HG03095 (cell line): ENCODE measurements around the gene LARP4B.

Source experiments
- ATAC-seq: cut with Tn5 transposase; IDR thresholded peaks from one replicate; pipeline ENCODE4 v1.9.1; 2021; ENCODE audit warnings: moderate library complexity; ENCODE audit not compliant: unreplicated experiment

Gene LARP4B

DNA sequence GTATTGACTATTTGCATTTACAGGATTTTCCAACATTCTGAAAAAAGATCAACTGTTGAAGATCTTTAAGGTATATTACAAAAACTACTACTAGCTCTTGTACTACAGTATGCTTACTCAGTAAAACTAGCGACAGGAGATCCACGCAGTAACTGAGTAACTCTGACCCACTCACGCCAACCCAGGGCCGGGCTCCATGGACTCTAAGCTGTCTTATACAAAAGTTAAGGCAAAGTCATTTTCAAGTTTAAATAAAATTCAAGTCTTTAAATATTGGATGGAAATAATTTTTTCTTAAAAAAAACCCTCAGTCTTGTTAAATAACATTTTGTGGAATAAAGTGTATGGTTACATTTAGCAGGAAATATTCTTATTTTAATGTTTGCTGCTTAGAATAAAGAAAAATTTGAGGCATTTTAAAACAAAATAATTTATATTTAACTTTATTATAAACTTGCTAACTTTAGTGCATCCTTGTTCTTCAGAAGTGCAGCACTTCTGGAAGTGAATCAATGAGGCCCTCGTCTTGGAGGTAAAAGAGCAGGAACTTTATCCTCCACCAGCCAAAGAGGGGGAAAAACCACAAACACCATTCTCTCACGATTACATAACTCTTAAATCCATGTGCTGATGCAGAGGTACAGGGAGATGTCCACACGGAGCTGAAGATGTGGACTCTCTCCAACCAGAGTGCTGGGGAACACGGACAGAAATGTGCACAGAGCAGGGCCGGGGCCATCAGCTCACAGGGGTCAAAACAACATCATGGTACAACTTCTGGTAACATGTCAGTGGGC, 119.9 kb downstream of the LARP4B start:
- ATAC-seq: no peak

DNA sequence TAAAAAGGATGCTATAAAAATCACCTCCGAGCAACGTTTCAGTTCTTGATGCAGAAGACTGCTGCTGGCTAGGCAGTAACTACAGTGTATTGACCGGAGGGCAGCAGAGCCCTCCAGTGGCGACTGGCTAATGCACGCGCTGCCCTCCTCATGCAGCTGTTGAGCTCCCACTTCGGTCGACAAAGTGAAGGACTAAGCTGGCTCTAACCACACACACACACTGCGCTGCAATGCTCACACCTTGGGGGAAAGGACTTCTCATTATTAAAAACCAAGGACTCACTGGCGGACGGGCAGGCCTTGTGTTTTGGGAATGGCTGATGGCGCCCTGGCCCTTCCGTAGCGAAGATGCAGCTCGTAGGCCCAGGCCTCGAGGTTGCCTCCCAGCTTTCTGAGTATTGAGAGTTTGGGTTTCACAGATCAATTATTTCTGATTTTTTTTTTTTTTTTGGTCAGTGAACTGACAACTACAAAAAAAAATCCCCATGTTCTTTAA, 121.1 kb downstream of the LARP4B start:
- ATAC-seq: no peak

DNA sequence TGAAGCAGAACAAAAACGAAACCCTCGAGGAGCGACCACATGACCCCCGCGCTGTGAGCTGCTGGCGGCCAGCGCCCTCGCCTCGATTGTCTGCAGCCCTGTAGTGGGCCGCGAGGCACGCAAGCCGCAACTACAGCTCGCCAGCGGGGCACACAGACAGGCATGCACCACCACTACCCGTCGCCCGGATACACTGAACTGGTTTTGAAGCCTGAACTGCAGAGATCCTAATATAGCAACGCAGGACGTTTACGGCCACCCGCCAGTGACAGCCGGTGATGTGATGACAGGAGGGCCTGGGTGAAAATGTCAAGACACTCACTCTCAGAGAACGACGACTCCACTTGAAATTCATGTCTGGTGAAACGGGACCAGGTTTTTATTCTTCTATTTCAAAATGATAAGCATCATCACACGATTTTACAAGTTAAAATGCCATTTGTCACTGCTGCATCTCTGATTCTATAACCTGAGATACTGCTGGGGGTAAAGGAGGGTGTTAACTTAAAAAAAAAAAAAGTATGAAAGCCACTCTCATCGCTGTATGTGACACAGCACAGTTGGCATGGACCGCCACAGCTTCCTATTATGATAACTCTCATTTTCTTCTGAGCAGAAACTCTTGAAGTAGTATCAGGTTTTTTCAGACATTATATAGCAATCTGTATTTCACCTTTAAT, 121.7 kb downstream of the LARP4B start:
- ATAC-seq: no peak

DNA sequence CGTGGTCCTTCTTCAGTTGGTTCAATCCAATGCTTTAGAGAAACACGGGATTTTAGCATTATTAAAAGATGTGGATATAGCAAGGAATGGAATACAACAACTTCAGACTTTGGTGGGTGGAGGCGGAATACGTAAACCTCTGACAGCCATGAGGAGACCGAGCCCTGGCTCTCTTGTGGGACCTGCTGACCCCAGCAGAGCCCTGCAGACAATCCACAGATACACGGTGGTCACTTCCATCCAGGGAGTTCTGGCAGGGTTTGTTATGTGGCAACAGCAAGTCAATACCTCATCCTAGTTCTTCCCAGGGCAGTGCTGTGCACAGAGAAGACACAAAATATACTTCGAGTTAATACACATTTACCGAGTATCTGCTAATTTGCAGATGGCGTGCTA, 123.5 kb downstream of the LARP4B start:
- ATAC-seq: no peak

DNA sequence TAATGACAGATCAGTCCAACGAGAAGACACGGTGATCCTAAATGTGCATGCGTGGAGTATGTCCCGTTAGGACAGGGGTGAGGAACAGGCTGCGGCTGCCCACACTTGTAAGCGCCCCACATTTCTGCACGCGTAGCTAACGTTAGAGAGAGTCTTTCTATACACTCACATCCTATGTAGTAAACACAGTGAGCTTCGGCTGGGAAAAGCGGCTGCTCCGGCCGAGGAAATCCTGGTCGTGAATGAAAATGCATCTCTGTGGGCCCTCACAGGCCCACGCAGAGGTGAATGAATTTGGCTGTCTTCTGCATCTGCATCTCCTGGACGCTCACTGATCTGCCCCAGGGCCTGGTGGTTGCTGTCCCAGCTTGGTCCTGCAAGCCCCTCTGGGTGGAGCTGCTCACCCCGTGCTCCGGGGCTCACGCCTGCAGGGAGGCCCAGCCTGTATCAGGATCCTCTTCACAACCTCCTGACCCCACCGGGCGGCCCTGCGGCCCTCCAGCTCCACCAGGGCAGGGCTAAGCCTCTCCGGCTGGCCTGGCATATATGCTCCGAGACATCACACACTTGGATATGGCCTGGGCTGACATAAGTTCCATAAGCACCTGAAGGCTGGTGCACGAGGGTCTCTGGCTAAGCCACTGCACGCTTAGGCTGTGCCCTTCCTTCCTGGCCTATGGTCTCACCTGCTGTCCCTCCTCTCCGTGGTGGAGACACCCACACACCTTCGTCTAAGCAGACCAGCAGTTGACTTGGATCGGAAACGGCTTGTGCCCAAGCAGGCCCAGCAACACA, 124.1 kb downstream of the LARP4B start:
- ATAC-seq: no peak

DNA sequence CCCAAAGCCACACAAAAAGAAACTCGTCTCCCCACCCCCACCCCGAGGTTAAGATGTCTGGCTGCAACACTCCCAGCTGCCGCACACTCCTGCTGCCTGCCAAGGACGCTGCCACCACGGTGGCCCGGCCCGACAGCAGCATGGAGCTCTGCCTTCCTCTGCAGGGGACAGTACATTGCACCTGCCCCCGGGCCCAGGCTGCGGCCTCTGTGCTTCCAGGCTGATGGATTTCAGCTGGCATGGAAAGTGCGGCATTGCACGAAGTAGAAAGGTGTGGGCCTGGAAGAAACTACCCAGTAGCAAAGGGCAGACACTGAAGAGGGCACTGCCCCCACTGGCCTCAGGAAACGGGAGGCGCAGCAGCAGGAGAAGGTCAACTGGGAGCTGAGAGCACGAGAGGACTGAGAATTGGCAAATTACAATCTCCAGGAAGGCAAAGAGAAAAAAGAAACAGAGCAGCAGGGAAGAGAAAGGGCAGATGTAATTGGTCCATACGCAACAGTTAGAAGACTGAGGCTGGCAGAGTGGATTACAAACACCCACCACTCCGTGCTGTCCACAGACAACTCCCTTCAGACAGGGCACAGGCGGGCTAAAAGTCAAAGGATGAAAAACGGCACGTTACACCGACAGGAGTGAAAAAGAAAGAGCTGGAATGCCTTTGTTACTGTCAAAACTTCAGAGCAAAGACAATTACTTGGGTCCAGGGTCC, 124.9 kb downstream of the LARP4B start:
- ATAC-seq: no peak

DNA sequence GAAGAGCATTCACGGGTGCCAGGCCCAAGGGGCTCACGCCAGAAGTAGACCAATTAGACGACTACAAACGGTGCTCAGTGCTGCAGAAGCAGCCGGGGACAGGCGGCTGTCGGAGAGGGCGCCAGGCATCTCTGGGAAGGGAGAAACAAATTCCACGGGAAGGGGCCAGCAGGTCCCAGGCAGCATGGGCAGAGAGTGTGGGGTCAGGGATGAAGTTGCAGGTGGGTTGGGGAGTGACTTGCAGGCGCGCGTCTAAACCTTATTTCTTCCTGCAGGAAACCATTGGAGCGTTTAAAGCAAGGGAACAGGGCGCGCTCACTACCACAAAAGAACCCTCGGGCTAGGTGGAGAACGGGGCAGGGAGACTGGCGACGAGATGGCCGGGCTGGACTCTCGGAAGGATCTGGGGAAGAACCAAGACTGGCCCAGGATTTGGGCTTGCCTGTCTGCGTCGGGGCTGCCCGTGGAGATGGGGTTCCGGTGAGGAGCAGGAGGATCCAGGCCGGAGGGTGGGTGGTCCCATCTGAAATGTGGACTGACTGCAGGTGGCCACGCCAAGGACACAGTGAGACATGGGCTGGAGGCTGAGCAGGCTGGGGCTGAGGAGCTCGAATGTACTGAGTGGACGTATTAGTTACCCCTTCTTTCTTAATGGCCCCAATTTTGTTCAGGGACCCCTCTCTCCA, 125.7 kb downstream of the LARP4B start:
- ATAC-seq: no peak

DNA sequence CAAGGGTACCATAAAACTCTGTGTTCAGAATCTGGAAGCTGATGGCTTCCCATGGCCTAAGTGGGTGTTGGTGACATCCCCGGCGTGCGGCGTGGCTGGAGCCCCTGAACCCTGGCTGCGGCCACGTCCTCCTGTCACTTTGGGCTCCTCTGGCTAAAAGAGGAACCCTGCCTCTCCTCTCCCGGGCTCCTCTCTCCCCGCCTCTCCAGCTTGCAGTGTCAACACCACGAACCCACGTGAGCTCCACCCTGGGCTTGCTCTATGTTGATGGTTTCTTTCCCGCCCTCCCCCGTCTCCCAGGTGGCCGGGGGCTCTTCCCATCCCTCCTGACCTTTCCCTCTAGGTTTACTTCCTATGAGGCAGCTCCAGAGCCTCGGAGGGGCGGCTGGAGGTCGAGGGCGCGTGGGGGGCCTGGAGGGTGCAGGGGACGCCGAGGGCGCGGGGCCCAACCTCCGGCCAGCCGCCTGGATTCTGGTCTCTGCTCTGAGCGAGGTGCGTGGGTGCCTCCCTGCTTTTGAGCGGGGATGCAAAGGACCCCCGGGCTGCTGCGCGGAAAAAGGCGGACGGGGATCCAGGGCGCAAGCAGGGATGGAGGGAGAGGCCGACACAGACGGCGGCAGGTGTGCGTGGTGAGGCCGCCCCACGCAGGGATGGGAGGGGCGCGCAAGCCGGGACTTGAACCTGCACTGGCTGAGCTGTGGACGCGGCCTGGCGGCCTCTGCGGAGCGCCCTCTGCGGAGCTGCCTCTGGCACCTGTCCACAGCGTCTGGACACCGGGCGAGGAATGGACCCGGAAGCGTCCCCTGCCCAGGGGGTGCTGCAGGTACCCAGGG, 126.5 kb downstream of the LARP4B start:
- ATAC-seq: no peak

DNA sequence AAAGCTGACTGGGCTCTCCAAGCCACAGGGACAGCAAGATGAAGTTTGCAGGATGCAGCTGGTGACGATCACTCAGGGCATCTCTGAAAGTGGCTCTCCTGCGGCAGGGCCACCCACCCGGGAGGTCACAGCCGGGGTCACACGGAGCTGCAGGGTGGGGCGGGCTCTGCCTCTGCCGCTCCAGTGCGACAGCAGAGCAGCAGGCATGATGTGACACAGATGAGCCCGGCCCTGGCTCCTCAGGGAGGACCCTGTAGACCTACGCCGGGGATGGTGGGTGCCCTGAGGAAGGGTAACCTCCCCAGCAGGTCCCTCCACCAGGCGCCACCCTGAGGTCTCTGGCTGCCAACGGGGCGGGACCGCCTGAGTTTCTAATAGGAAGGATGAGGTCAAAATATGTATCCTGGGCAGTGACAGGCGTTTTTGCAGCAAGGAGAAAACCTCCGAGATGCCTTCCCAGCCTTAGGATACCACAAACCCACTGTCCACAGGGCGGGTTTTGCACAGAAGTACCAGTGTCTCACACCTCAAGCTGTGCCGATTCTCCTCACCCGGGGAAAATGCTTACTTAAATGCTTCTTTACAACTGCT, 127.2 kb downstream of the LARP4B start:
- ATAC-seq: no peak

DNA sequence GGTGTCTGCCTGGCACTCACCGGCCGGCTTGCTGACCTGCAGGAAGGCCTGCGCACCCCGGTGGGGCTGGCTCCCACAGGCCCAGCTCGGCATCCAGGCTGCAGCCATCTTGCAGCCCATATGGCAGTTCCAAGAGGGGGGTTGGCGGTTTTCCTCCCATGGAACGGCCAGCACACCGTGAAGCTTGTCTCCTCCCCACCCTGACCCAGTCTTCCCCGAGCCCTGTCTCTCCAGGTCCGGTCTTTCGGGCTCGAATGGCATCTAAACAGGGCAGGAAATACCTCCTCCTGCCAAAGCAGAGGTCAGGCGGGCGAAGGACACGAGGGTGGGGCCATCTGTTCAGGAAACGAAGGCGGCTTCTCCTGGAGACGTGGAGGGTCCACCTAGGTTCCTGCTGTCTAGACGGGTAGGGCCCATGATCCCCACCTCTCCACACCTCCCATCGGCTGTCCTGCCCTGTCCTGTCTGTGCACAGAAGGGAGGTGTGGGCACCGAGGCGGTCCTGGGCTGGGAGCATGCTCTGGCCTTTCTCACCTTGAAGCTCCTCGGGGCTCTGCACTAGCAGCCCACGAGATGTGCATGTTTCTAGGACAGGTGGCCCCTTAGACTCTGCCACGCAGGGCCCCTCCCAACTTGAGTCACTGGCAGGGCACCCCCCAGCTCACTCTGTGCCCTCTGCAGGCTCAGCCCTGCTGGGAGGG, 128.3 kb downstream of the LARP4B start:
- ATAC-seq: no peak

DNA sequence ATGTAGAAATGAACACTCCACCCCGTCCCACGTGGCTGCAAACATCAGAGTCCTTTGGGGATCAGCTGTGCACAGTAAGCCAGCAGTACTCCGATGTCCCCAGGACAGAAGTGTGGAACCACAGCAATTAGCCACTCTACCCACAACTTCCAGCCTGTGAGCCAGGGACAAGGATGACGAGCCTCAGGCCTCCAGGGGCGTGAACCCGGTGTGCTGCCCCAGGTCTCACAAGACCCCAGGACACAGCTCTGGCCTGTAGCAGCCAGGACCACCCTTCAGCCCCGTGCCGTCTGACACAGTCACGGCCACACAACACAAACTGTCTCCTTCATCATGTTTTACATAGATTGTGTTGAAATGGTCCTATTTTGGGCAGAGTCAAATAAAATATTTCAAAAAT, 129.0 kb downstream of the LARP4B start:
- ATAC-seq: no peak

DNA sequence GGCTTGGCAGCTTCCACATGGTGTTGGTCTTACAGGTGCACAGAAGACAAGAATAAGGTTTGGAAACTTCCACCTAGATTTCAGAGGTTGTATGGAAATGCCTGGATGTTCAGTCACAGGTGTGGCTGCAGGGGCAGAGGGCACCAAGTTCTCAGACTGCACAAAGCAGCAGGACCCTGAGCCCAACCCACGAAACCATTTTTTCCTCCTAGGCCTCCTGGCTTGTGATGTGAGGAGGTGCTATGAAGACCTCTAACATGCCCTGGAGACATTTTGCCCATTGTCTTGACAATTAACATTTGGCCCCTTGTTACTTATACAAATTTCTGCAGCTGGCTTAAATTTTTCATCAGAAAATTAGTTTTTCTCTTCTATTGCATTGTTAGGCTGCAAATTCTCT, 134.3 kb downstream of the LARP4B start:
- no peak for ATAC-seq

DNA sequence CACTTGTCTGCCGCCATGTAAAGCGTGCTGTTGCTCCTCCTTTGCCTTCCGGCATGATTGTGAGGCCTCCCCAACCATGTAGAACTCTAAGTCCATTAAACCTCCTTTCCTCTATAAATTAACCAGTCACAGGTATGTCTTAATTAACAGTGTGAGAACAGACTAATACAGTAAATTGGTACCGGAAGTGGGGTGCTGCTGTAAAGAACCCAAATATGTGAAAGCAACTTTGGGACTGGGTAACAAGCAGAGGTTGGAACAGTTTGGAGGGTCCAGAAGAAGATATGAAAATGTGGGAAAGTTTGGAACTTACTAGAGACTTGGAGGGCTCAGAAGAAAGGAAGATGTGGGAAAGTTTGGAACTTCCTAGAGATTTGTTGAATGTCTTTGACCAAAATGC, 135.3 kb downstream of the LARP4B start:
- ATAC-seq: no peak

DNA sequence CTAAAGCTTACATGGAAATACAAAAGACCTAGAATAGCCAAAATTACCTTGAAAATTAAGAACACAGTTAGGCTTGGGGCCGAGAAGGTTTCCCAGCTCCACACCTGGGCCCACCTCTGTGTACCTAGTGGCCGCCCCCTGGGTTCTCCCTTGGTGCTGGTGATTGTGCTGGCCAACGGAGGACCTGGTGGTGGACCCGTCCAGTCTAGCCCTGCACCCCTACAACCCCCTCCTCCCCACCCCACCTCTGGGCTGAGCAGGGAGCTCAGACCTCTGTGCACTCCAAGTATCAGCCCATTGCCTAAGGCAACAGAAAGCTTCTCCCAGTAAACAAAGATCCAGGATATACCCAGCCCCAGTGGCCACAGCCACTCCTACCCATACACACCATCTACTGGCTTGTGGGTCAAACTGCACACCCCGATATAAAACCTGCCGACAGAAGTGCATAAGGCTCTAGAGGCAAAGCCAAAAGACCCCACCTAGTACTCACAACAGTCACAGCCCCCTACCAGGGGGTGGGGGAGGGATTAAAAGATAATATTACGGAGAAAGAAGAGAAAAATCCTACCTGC, 137.0 kb downstream of the LARP4B start:
- ATAC-seq: no peak

DNA sequence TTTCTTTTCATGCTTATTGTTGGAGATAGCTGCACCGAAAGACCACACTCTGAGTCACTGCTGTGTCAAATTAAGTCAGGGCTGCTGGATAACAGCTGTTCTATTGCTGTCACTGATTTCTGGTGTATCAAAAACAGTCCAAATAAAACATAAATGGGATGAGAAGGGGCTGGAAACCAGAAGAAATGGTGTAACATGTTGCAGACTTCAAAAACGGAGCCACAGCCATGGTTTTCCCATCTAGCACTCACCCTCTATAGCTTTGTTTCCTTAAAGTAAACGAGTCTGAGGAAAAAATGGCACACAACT, 138.8 kb downstream of the LARP4B start:
- no peak for ATAC-seq

DNA sequence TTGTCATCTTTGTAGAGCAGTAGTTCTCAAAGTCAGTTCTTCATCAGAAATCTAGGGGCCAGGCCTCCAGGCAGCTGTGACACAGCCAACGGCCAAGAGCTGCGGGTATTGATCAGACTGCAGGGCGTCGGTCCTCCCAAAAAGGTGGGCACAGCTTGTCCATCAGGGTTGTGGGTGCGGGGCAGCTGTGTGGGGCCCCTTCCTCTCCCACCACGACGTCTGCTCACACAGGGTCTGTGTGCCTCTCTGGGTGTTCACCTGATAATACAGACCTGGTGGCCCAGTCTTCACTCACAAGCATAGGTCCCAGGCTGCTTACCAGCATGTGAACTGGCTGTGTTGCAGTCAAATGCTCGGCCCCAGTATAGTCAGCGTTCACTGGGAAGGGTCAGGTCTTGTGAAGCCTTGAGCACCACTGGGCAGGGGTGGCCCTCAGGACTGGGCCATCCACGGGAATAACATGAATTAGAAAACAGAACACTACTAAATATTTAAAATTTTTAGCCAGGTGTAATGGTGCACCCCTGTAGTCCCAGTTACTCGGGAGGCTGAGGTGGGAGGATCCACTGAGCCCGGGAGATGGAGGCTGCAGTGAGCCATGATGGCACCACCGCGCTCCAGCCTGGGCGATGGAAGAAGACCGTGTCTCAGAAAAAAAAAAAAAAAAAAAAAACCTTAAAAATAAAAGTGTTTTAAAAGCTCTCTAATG, 139.3 kb downstream of the LARP4B start:
- ATAC-seq: no peak

DNA sequence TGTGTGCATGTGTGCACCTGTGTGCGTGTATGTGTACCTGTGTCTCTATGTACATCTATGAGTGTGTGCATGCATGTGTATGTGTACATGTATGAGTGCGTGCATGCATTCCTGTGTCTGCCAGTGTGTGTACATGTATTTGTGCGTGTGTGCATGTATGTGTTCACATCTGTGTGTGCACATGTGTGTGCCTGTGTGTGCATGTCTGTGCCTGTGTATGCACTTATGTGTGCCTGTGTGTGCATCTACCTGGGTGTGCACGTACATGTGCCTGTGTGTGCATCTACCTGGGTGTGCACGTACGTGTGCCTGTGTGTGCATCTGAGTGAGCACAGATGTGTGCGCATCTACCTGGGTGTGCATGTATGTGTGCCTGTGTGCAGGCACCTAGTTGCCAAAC, 139.9 kb downstream of the LARP4B start:
- no peak for ATAC-seq
